Fibroblast of lung (primary cell): ENCODE results near the gene KRT16.

ENCODE experiments used
- EZH2 ChIP-seq: IDR thresholded peaks from 2 replicates; pipeline ENCODE4 v1.5.1; 2012; ENCODE audit warnings: low read length, control low read depth, mild to moderate bottlenecking; ENCODE audit errors: missing control alignments
- TF ChIP-seq, protein P1 (sequence below), 2 donors: IDR thresholded peaks in 1 of 2; conservative IDR thresholded peaks in 1 of 2; 1 replicate in 1 of 2; 2 replicates in 1 of 2; pipeline ENCODE4 v1.5.1; 2011 to 2012; ENCODE audit warnings: low read length in 2 of 2, control low read depth in 1 of 2, inconsistent platforms in 1 of 2, low read depth in 1 of 2, mild to moderate bottlenecking in 1 of 2

DNA sequence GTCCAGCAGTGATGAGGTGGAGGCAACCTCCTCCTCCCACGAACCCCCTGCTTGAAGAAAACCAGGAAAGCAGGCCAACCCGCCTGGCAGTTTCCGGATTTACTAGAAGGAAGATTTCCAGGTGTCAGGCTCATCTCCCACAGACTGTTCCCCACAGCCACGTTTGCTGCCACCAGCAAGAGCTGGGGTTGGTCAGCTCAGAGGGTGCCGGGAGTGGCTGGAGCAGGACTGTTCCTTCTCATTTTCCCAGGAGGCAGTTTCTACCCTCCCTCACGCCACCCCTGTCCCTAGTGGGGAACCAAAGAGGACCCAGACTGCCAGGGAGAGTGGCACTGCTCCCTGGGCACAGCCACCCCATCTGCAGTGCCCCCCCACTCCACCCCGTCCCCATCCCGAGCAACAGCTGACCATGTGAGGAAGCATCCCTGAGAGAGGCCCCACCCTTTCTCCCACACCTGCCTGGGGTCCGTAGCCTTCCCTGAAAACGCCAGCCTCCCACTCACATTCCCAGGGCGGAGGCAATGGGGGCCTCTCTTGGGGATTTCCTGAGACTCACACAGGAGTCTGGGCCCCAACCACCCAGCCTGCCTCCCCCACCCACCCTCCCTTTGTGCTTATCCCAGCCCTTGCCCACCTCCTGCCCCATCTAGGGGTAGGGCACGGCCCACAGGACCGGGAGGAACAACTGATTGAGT lies 5.9 kb upstream of the KRT16 start:
- no peak for TF ChIP-seq EZH2
- TF ChIP-seq, protein P1, sequence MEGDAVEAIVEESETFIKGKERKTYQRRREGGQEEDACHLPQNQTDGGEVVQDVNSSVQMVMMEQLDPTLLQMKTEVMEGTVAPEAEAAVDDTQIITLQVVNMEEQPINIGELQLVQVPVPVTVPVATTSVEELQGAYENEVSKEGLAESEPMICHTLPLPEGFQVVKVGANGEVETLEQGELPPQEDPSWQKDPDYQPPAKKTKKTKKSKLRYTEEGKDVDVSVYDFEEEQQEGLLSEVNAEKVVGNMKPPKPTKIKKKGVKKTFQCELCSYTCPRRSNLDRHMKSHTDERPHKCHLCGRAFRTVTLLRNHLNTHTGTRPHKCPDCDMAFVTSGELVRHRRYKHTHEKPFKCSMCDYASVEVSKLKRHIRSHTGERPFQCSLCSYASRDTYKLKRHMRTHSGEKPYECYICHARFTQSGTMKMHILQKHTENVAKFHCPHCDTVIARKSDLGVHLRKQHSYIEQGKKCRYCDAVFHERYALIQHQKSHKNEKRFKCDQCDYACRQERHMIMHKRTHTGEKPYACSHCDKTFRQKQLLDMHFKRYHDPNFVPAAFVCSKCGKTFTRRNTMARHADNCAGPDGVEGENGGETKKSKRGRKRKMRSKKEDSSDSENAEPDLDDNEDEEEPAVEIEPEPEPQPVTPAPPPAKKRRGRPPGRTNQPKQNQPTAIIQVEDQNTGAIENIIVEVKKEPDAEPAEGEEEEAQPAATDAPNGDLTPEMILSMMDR (conservative IDR thresholded peaks at IDR 0.05 in 1 of 2, IDR thresholded peaks at IDR 0.05 in 1 of 2; ENCODE audit: low read depth in 1 of 2, low read length in 2 of 2), result no peak
